HG03575 (cell line): ENCODE measurements around the gene KIAA1755.
A peak's percentile ranks its signal among the peaks of the same experiment; 100 is the strongest.

Source experiments
- ATAC-seq: cut with Tn5 transposase; IDR thresholded peaks from one replicate; pipeline ENCODE4 v1.9.1; 2021; ENCODE audit not compliant: unreplicated experiment, insufficient number of reproducible peaks, low FRiP score; ENCODE audit errors: extremely low read depth

The KIAA1755 gene

GRCh38 chr20:38198238-38198861 lies 62.2 kb downstream of the KIAA1755 start:
- no peak for ATAC-seq

- no peak for ATAC-seq
Observed at GRCh38 chr20:38197619-38198018, 62.9 kb downstream of the KIAA1755 start.

- ATAC-seq = no peak
Observed at GRCh38 chr20:38197217-38197616, 63.3 kb downstream of the KIAA1755 start.

GRCh38 chr20:38196592-38196991 lies 63.9 kb downstream of the KIAA1755 start:
- no peak for ATAC-seq

DNA sequence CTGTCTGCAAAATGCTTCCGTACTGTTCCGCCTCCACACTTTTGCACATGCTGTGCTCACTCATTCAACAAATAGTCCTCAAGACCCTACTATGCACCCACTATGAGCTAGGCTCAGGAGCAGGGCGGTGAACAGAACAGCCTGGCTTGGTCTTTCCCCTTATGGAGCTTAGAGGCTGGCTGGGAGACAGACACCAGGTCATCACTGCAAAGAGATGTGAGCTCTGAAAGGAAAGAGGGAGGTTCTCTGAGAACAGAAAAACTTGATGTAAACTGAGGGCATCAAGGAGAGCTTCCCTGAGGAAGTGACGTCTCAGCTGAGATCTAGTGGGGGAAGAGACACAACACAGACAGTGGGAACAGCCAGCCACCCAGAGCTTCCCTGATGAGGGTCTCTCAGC lies 64.5 kb downstream of the KIAA1755 start:
- ATAC-seq = no peak

DNA sequence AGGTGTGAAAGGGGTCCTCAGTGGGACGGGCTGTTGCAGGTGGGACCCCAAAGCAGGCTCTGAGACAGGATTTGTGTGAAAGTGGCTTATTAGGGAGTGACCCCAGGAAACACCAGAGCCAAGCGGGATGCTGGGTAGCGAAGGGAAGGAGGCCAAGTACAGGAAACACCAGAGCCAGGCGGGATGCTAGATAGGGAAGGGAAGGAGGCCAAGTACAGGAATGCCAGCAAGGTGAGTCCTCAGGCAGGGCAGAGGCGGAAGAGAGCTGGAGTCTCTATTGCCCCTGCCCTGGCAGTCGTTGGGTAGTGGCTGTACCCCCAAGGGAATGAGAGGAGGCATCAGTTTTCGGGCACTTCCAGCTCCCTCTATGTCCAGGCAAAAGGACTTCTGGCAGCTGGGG lies 65.0 kb downstream of the KIAA1755 start:
- ATAC-seq = no peak

DNA sequence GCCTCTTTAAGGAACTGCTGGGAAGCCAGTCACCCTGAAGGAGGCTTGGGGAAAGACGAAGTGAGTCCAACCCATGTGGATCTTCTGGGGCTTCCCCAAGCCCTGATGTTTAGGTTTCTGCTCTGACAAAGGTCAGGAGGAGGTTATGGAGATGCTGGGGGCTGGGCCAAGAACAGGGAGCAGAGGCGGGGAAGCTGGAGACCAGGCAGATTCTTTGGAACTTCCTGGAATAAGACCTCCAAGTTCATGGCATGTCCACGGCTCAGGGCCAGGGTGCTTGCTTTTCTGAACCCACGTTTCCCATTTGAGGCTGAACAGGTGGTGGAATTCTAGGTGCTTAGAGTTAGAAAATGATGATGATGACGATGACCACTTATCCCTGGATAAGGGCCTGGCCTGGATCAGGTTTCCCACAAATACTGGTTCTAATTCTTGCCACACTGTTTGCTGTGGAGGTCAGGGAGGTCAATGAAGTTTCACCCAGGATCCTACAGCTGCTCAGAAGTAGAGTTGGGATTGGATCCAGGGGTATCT lies 65.5 kb downstream of the KIAA1755 start:
- no peak for ATAC-seq

- no peak for ATAC-seq
Observed at GRCh38 chr20:38193586-38194105, 66.9 kb downstream of the KIAA1755 start.

DNA sequence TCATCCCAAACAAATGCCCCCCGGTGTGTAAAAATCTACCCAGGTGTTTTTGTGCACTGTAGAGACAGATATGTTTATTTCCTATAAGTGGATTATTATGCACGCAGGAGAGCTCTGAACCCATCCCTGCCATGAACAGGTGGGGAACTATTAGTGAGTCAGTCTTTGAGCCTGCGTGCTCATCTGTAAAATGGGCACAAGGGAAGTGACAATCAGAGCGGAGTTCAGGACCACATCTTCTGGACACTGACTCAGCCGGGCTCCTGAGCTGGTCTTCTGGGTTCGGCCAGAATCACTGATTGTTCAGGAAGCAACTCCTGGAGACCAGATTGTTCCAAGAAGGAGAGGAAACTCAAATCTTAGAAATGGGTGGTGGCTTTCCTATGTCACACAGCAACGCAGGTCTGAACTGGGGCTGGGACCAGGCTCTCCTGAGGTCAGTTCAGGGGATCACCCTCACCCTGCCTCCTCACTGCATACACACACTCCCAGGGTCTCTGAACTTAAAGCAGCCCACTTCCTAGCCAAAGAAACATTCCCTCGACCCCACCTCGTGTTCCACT lies 68.1 kb downstream of the KIAA1755 start:
- ATAC-seq = no peak

DNA sequence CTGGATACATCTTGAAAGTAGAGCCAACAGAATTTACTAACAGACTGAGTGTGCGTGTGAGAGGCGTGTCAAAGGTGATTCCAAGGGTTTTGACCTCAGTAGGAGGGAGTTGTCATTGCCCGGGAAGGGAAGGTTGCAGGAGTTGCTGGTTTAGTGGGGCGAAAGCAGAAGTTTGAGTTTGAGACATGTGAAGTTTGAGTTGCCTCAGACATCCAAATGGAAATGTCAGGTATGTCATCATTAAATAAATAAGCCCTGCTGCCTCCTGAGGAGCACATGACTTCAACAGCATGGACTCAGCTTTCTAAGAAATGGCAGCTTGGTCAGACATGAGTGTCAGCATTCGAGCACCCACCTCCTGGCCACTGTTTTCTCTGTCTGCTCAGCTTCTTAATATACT lies 68.9 kb downstream of the KIAA1755 start:
- ATAC-seq = no peak

GRCh38 chr20:38190936-38191371 lies 69.6 kb downstream of the KIAA1755 start:
- ATAC-seq = no peak

- no peak for ATAC-seq
Observed at GRCh38 chr20:38190166-38190565, 70.4 kb downstream of the KIAA1755 start.

DNA sequence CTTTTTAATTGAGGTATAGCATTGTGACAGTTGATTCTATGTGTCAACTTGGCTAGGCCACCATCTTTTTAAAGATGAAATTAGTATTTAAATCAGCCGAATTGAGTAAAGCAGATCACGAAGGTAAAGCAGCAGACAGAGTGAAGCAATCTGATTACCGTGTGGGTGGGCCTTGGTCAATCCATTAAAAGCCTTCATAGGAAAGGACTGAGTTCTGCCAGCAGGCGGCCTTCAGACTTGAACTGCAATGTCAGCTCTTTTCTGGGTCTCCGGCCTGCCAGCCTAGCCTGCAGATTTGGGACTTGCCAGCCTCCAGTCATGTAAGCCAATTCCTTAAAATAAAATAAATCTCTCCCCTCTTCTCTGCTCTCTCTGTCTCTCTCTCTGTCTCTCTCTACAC lies 73.0 kb downstream of the KIAA1755 start:
- no peak for ATAC-seq

DNA sequence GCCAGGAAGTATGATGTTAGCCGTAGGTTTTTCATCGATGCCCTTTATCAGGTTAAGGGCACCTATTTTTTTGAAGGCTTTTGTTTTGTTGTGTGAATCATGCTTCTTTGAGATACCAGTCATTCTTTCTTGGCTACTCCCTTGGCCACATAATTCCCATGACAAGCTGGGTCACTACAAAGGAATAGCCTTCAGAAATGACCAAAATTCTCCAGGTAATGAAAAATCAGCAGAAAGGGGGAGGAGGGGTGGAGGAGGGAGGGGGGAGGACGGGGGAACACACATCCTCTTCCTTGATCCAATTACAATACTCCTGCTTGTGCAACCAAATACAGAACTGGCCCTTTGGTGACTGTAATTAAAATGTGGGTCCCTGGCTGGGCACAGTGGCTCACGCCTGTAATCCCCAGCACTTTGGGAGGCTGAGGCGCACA lies 73.7 kb downstream of the KIAA1755 start:
- ATAC-seq = no peak

DNA sequence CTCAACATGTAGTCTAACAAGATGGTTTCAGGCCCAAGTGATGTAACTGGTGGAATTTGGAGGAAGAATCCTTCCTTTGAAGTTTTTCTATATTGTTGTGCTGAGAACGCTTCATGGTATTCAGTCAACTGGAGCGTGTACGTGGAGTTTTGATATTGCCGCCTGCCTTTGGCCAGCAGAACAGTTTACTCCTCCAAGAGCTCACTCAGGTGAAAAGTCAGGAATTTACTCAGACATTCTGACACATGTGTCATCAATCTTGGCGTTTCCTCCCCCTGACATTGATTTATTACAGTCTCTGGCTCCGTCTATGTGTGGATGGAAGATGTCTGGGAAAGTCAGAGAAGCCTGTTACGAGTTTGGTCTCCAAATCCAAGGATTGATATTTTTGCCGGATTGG lies 76.4 kb downstream of the KIAA1755 start:
- ATAC-seq = no peak

- no peak for ATAC-seq
Observed at GRCh38 chr20:38181971-38182370, 78.6 kb downstream of the KIAA1755 start.

DNA sequence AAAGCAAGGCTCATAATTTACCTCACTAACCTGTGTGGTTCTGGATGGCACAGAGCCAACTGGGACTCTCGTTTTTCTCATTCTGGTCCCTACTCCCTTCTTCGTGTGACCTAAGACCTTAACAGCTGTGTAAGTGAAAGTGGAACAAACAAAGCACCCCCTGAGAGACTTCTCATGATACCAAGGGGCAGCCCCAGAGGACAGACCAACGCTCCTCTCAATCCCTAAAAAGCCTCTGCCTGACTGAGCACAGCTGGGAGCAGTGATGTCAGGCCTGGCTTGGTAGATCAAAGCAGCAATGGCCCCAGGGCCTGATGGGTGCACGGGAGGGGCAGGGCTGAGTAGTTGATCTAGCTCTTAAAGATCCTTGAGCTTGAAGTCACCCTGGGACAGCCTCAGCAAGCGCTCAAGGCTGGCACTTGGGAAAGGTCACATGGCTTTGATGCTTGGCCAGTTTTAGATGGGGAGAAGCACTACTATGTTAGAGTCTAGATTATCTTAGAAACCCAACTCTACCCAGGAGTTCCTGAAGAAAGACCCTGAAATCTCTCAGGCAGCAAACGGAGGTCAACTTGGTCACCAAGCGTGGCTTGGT lies 79.2 kb downstream of the KIAA1755 start:
- peak; percentile 71 for ATAC-seq

DNA sequence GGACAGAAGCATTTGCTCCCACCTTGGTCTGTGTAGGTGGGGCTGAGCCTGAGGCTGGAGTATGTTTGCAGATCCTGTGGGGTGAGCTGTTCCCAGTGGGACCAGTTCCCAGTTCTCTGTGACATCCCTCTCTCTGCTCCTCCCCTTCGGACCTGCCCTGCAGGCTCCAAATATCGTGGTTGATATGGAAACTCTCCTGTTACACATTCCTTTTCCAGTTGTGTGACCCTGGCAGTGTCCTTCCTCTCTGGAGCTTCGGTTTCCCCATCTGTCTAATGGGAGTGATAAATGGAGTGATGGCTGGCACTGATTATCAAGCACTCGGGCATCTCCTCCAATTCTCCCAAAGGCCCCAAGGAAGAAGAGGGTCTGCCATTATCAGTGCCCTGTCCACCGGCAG lies 79.8 kb downstream of the KIAA1755 start:
- no peak for ATAC-seq

GRCh38 chr20:38179846-38180245 lies 80.7 kb downstream of the KIAA1755 start:
- ATAC-seq = no peak

DNA sequence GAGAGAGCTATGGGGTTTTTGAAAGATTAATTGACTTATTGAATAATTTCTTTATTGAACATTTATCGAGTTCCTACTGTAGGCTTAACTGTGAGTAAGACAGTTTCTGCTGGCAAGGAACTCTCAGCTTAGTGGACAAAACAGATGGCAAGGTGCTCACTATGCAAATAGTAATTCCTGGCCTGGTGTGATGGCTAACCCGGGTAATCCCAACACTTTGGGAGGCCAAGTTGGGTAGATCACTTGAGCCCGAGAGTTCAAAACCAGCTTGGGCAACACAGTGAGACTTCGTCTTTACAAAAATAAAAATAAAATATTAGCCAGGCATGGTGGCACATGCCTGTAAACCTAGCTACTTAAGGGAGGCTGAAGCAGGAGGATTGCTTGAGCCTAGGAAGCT lies 82.0 kb downstream of the KIAA1755 start:
- no peak for ATAC-seq
